ENCODE results near the gene KLHL29. TPM values are rescaled to one million over a fixed set of nuclear protein-coding genes. Genes with fewer than 3 reads are reported as not detected.

KLHL29 gene
- total RNA-seq, 1 experiment from 2014 or later: 6.4 TPM

GRCh38 chr2:23489471-23490322, 104.7 kb downstream of the KLHL29 start:
- no peak for DNase-seq (ENCODE audit: low read depth, low spot score)
- in situ Hi-C loops (cut with HindIII; ENCODE audit: low pct_unique_long_range_greater_than_20kb, low sequenced_read_pairs): no loop called here

GRCh38 chr2:23491591-23492336, 106.8 kb downstream of the KLHL29 start:
- in situ Hi-C loops (cut with HindIII; ENCODE audit: low pct_unique_long_range_greater_than_20kb, low sequenced_read_pairs): no loop called here
- no peak for DNase-seq (ENCODE audit: low read depth, low spot score)

GRCh38 chr2:23492337-23492675, 107.3 kb downstream of the KLHL29 start:
- in situ Hi-C loops (cut with HindIII; ENCODE audit: low pct_unique_long_range_greater_than_20kb, low sequenced_read_pairs): no loop called here
- DNase-seq (ENCODE audit: low read depth, low spot score): no peak

- in situ Hi-C loops (cut with HindIII; ENCODE audit: low pct_unique_long_range_greater_than_20kb, low sequenced_read_pairs): no loop called here
- no peak for DNase-seq (ENCODE audit: low read depth, low spot score)
Measured at GRCh38 chr2:23492921-23493320, 107.9 kb downstream of the KLHL29 start.

- in situ Hi-C loops (cut with HindIII; ENCODE audit: low pct_unique_long_range_greater_than_20kb, low sequenced_read_pairs): no loop called here
Measured at GRCh38 chr2:23493846-23494245, 108.9 kb downstream of the KLHL29 start.

GRCh38 chr2:23494286-23494685, 109.3 kb downstream of the KLHL29 start:
- in situ Hi-C loops (cut with HindIII; ENCODE audit: low pct_unique_long_range_greater_than_20kb, low sequenced_read_pairs): no loop called here
- DNase-seq (ENCODE audit: low read depth, low spot score): no peak

More at GRCh38 chr2:23493846-23494245, 108.9 kb downstream of the KLHL29 start:
- DNase-seq (ENCODE audit: low read depth, low spot score): no peak

- in situ Hi-C loops (cut with HindIII; ENCODE audit: low pct_unique_long_range_greater_than_20kb, low sequenced_read_pairs): no loop called here
- no peak for DNase-seq (ENCODE audit: low read depth, low spot score)
Measured at GRCh38 chr2:23495661-23496114, 110.7 kb downstream of the KLHL29 start.

GRCh38 chr2:23496456-23496855, 111.5 kb downstream of the KLHL29 start:
- in situ Hi-C loops (cut with HindIII; ENCODE audit: low pct_unique_long_range_greater_than_20kb, low sequenced_read_pairs): no loop called here
- no peak for DNase-seq (ENCODE audit: low read depth, low spot score)

GRCh38 chr2:23497063-23497462, 112.1 kb downstream of the KLHL29 start:
- in situ Hi-C loops (cut with HindIII; ENCODE audit: low pct_unique_long_range_greater_than_20kb, low sequenced_read_pairs): no loop called here
- peak; percentile 89 for DNase-seq (ENCODE audit: low read depth, low spot score)

- no peak for DNase-seq (ENCODE audit: low read depth, low spot score)
- in situ Hi-C loops (cut with HindIII; ENCODE audit: low pct_unique_long_range_greater_than_20kb, low sequenced_read_pairs): no loop called here
Measured at GRCh38 chr2:23497536-23497935, 112.6 kb downstream of the KLHL29 start.

GRCh38 chr2:23498943-23499342, 114.0 kb downstream of the KLHL29 start:
- in situ Hi-C loops (cut with HindIII; ENCODE audit: low pct_unique_long_range_greater_than_20kb, low sequenced_read_pairs): no loop called here
- DNase-seq (ENCODE audit: low read depth, low spot score): no peak

- in situ Hi-C loops (cut with HindIII; ENCODE audit: low pct_unique_long_range_greater_than_20kb, low sequenced_read_pairs): no loop called here
- no peak for DNase-seq (ENCODE audit: low read depth, low spot score)
Measured at GRCh38 chr2:23499439-23499838, 114.5 kb downstream of the KLHL29 start.

- DNase-seq (ENCODE audit: low read depth, low spot score): no peak
- in situ Hi-C loops (cut with HindIII; ENCODE audit: low pct_unique_long_range_greater_than_20kb, low sequenced_read_pairs): no loop called here
Measured at GRCh38 chr2:23500836-23501235, 115.9 kb downstream of the KLHL29 start.

GRCh38 chr2:23502096-23502495, 117.1 kb downstream of the KLHL29 start:
- DNase-seq (ENCODE audit: low read depth, low spot score): peak; percentile 88

GRCh38 chr2:23503097-23503496, 118.1 kb downstream of the KLHL29 start:
- no peak for DNase-seq (ENCODE audit: low read depth, low spot score)
- in situ Hi-C loops (cut with HindIII; ENCODE audit: low pct_unique_long_range_greater_than_20kb, low sequenced_read_pairs): no loop called here

More at GRCh38 chr2:23502096-23502495, 117.1 kb downstream of the KLHL29 start:
- in situ Hi-C loops (cut with HindIII; ENCODE audit: low pct_unique_long_range_greater_than_20kb, low sequenced_read_pairs): no loop called here

- in situ Hi-C loops (cut with HindIII; ENCODE audit: low pct_unique_long_range_greater_than_20kb, low sequenced_read_pairs): no loop called here
- peak; percentile 76 for DNase-seq (ENCODE audit: low read depth, low spot score)
Measured at GRCh38 chr2:23503682-23504081, 118.7 kb downstream of the KLHL29 start.

GRCh38 chr2:23504591-23504990, 119.6 kb downstream of the KLHL29 start:
- DNase-seq (ENCODE audit: low read depth, low spot score): no peak
- in situ Hi-C loops (cut with HindIII; ENCODE audit: low pct_unique_long_range_greater_than_20kb, low sequenced_read_pairs): no loop called here

- in situ Hi-C loops (cut with HindIII; ENCODE audit: low pct_unique_long_range_greater_than_20kb, low sequenced_read_pairs): no loop called here
Measured at GRCh38 chr2:23505218-23505983, 120.4 kb downstream of the KLHL29 start.

More at GRCh38 chr2:23505218-23505983, 120.4 kb downstream of the KLHL29 start:
- no peak for DNase-seq (ENCODE audit: low read depth, low spot score)

Measured in SK-MEL-5 (cell line).